ENCODE results near the gene EFCAB6.

EFCAB6 gene

GRCh38 chr22:43858156-43858895 lies 46.2 kb upstream of the EFCAB6 start:
- Histone ChIP-seq H3K9me3 (ENCODE audit: low read length) (no peaks in the 10 kb centered on the region), H4K20me1 (ENCODE audit: insufficient read depth, low read length) (no peaks in the 10 kb centered on the region), H2AFZ (ENCODE audit: low read length) (no peak overlapping the region), H3K9me2 (ENCODE audit: low read depth, low read length) (no peaks in the 10 kb centered on the region), H3K9ac (ENCODE audit: low read length) (no peak overlapping the region), H3K4me1 (ENCODE audit: insufficient read depth, low read length, severe bottlenecking) (no peaks in the 10 kb centered on the region), H3K27ac (ENCODE audit: low read depth, low read length, poor library complexity, severe bottlenecking) (no peak overlapping the region), H3F3A (ENCODE audit: insufficient read depth, low read length) (no peaks in the 10 kb centered on the region), H3K4me2 (ENCODE audit: low read length) (no peak overlapping the region), H3K27me3 (ENCODE audit: insufficient read depth, low read length) (no peaks in the 10 kb centered on the region; the same call in 1 of the 2 replicates), H3K36me3 (ENCODE audit: insufficient read depth, low read length) (no peaks in the 10 kb centered on the region), H3K4me3 (ENCODE audit: low read depth, low read length, poor library complexity, severe bottlenecking) (no peak overlapping the region), H3K79me2 (ENCODE audit: insufficient read depth, low read length) (no peaks in the 10 kb centered on the region)
- TF ChIP-seq CTCF (IDR thresholded peaks at IDR 0.05; ENCODE audit: low read length) = no peak
- TF ChIP-seq EZH2 (IDR thresholded peaks at IDR 0.05; ENCODE audit: borderline replicate concordance, low read length) = no peak

- Histone ChIP-seq H3K4me3 (ENCODE audit: low read depth, low read length, poor library complexity, severe bottlenecking) (no peak overlapping the region), H4K20me1 (ENCODE audit: insufficient read depth, low read length) (no peaks in the 10 kb centered on the region), H3K4me2 (ENCODE audit: low read length) (no peak overlapping the region), H2AFZ (ENCODE audit: low read length) (no peak overlapping the region), H3F3A (ENCODE audit: insufficient read depth, low read length) (no peaks in the 10 kb centered on the region), H3K9me2 (ENCODE audit: low read depth, low read length) (no peaks in the 10 kb centered on the region), H3K27ac (ENCODE audit: low read depth, low read length, poor library complexity, severe bottlenecking) (no peak overlapping the region), H3K9ac (ENCODE audit: low read length) (no peak overlapping the region), H3K36me3 (ENCODE audit: insufficient read depth, low read length) (no peaks in the 10 kb centered on the region), H3K27me3 (ENCODE audit: insufficient read depth, low read length) (no peaks in the 10 kb centered on the region; the same call in 1 of the 2 replicates), H3K4me1 (ENCODE audit: insufficient read depth, low read length, severe bottlenecking) (no peaks in the 10 kb centered on the region), H3K79me2 (ENCODE audit: insufficient read depth, low read length) (no peaks in the 10 kb centered on the region), H3K9me3 (ENCODE audit: low read length) (no peaks in the 10 kb centered on the region)
- no peak for TF ChIP-seq CTCF (IDR thresholded peaks at IDR 0.05; ENCODE audit: low read length)
- no peak for TF ChIP-seq EZH2 (IDR thresholded peaks at IDR 0.05; ENCODE audit: borderline replicate concordance, low read length)
Observed at GRCh38 chr22:43857367-43857766, 45.3 kb upstream of the EFCAB6 start.

- H3K9me2 ChIP-seq (ENCODE audit: low read depth, low read length) = no peaks in the 10 kb centered on the region
- no peaks in the 10 kb centered on the region for H3K79me2 ChIP-seq (ENCODE audit: insufficient read depth, low read length)
- H3K9me3 ChIP-seq (ENCODE audit: low read length) = no peaks in the 10 kb centered on the region
- no peak overlapping the region for H3K27ac ChIP-seq (ENCODE audit: low read depth, low read length, poor library complexity, severe bottlenecking)
- no peak overlapping the region for H3K9ac ChIP-seq (ENCODE audit: low read length)
- TF ChIP-seq CTCF (IDR thresholded peaks at IDR 0.05; ENCODE audit: low read length) = no peak
- TF ChIP-seq EZH2 (IDR thresholded peaks at IDR 0.05; ENCODE audit: borderline replicate concordance, low read length) = no peak
- no peaks in the 10 kb centered on the region for H3K36me3 ChIP-seq (ENCODE audit: insufficient read depth, low read length)
- no peak overlapping the region for H3K4me3 ChIP-seq (ENCODE audit: low read depth, low read length, poor library complexity, severe bottlenecking)
- H2AFZ ChIP-seq (ENCODE audit: low read length) = no peak overlapping the region
- no peaks in the 10 kb centered on the region for H4K20me1 ChIP-seq (ENCODE audit: insufficient read depth, low read length)
- H3K27me3 ChIP-seq (ENCODE audit: insufficient read depth, low read length) = no peaks in the 10 kb centered on the region; the same call in 1 of the 2 replicates
- H3F3A ChIP-seq (ENCODE audit: insufficient read depth, low read length) = no peaks in the 10 kb centered on the region
- H3K4me2 ChIP-seq (ENCODE audit: low read length) = no peak overlapping the region
- H3K4me1 ChIP-seq (ENCODE audit: insufficient read depth, low read length, severe bottlenecking) = no peaks in the 10 kb centered on the region
Observed at GRCh38 chr22:43855431-43855830, 43.3 kb upstream of the EFCAB6 start.
